ENCODE data around the gene THTPA. TPM values are rescaled to one million over a fixed set of nuclear protein-coding genes. Genes with fewer than 3 reads are reported as not detected.

Gene THTPA
- total and polyA plus RNA-seq, 10 donors = 4.5 to 25.4 (median 17.8) TPM

DNA sequence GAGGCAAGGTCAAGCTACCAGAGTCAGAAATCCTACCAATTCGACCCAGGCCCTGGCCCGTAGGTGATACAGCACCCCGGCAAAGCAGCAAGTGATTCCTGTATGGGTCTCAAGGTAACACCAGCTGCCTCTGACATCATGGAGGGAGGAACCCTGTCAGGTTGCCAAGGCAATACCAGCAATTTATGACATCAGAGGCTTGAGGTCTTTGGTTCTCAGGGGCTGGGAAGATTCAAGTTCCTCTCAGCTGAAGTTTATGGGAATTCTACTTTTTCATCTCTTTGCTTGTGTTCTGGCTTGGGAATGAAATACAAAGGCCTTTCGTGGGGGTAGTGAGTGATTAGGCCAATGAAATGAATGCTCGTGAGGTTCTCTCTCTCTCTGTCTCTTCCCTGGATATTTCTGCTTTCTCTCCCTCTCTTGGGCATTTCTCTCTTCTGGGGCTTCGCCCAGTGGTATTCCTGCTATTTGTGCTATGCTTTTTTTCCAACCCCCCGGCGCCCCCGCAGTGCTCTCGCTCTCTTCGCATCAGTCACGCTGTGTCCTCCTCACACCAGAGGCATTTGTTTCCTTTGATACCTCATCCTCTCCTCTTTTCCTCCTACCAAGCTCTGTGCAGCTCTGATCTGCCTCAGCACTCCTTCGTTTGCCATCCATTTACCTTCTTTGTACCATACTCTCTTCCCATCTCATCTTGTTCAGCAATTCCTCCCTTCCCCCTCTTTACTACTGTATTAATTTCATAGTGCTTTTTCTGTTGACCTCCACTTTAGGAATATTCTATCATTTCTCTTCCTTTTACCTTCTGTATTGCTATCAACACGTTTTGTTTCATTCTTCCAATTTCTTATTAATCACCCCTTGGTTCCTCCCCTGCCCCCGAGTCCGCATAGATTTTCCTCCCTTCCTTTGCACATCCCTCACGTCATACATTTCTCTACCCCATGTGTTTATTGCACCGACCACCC lies 7.4 kb upstream of the THTPA start:
- no peak for DNase-seq
- H3K9me3 ChIP-seq = no peaks in the 10 kb centered on the region
- H3K36me3 ChIP-seq = no peaks in the 10 kb centered on the region
- intact Hi-C loops (cut with DNase I; ENCODE audit: low total_unique reads) = loop anchor here (5.0 kb wide), 1 partner anchor 76 kb away; no protein-coding TSS in a partner anchor
- peaks cover 3 to 44% (median 21%) of the 10 kb centered on the region in 6 donors for H3K4me1 ChIP-seq
- H3K27ac ChIP-seq = peak overlapping the region in 2 of 8 donors; percentile 14 to 22
- WGBS, 5 donors = 64 to 79% (median 74%) methylated on average over 18 of the region's 18 CpGs
- no peak overlapping the region for H3K4me3 ChIP-seq
- H3K27me3 ChIP-seq (replicated peaks in 1 of 7) = peaks cover 0 to 11% (median 0%) of the 10 kb centered on the region in 7 donors
- TF ChIP-seq POLR2A (IDR thresholded peaks at IDR 0.05) (no peak), POLR2AphosphoS5 (IDR thresholded peaks at IDR 0.05) (no peak)
- TF ChIP-seq, protein P1, sequence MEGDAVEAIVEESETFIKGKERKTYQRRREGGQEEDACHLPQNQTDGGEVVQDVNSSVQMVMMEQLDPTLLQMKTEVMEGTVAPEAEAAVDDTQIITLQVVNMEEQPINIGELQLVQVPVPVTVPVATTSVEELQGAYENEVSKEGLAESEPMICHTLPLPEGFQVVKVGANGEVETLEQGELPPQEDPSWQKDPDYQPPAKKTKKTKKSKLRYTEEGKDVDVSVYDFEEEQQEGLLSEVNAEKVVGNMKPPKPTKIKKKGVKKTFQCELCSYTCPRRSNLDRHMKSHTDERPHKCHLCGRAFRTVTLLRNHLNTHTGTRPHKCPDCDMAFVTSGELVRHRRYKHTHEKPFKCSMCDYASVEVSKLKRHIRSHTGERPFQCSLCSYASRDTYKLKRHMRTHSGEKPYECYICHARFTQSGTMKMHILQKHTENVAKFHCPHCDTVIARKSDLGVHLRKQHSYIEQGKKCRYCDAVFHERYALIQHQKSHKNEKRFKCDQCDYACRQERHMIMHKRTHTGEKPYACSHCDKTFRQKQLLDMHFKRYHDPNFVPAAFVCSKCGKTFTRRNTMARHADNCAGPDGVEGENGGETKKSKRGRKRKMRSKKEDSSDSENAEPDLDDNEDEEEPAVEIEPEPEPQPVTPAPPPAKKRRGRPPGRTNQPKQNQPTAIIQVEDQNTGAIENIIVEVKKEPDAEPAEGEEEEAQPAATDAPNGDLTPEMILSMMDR (IDR thresholded peaks at IDR 0.05 in 8 of 11, conservative IDR thresholded peaks at IDR 0.05 in 3 of 11) = no peak

DNA sequence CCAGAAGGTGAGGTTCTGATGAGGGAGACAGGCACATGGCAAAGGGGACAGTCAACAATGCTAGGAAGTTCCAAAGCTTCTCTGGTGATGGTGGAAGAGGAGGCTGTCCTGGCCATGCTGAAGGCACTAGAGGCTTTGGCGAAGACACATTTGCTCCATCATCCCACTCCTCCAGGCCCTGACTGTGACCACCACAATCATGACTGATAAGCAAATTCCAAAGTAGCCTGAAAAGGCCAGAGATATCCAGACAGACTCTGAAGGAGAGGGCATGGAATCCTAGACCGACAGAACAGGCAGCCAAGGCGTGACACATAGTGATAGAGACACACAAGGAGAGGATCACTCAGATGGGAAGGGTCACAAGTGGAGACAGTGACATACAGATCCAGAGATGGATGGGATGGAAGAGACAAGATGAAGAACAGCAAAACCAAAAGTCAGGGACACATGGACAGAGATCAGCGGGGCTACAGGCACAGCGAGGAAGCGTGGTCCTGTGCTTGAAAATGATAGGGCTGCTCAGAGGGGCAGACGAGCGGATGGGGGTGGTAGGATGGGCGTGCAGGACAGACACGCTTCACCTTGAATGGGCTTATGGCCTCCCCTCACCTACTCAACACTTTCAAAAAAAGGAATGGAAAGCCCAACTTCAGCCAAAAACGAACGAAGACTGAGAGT lies 5.8 kb upstream of the THTPA start:
- H3K9me3 ChIP-seq = no peaks in the 10 kb centered on the region
- H3K27me3 ChIP-seq (replicated peaks in 1 of 7) = peaks cover 0 to 11% (median 0%) of the 10 kb centered on the region in 7 donors
- H3K4me3 ChIP-seq = peak overlapping the region in 7 of 8 donors; percentile 49 to 80 (median 72)
- peaks cover 3 to 41% (median 20%) of the 10 kb centered on the region in 6 donors for H3K4me1 ChIP-seq
- no peak for DNase-seq
- no peak for TF ChIP-seq POLR2A (IDR thresholded peaks at IDR 0.05)
- TF ChIP-seq, protein P1 (IDR thresholded peaks at IDR 0.05 in 8 of 11, conservative IDR thresholded peaks at IDR 0.05 in 3 of 11) = no peak
- TF ChIP-seq POLR2AphosphoS5 (IDR thresholded peaks at IDR 0.05) = no peak
- WGBS, 5 donors = 53 to 80% (median 60%) methylated on average over 10 to 12 of the region's 12 CpGs
- intact Hi-C loops (cut with DNase I; ENCODE audit: low total_unique reads) = no loop called here
- no peaks in the 10 kb centered on the region for H3K36me3 ChIP-seq
- peak overlapping the region in 3 of 8 donors; percentile 65 to 77 (median 68) for H3K27ac ChIP-seq

DNA sequence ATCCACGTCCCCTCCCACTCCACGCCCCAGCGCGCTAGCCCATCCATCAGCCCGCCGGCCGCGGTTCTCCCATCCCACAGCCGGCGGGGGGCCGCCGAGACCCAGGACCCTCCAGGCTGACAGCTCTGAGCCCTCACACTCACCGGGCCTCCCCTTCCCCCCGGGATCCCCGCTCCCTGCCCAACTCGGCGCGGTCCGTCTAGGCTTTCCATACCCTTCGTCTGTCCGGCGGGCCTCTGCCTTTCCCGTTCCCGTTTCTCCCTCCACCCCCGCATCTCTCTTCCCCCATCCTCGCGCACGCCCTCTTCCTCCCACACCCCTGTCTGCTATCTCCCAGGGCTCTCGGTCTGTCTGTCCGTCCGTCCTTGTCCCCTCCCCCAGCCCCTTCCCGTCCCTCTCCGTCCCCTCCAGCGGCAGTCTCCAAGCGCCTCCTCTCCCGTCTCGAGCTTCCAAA lies 5.2 kb upstream of the THTPA start:
- 2 to 5% (median 3%) methylated on average over 36 to 37 of the region's 37 CpGs for WGBS, 5 donors
- peaks cover 3 to 47% (median 26%) of the 10 kb centered on the region in 6 donors for H3K4me1 ChIP-seq
- peak overlapping the region in 6 of 8 donors; percentile 38 to 77 (median 62) for H3K27ac ChIP-seq
- TF ChIP-seq, protein P1 (IDR thresholded peaks at IDR 0.05 in 8 of 11, conservative IDR thresholded peaks at IDR 0.05 in 3 of 11) = no peak
- peak overlapping the region; percentile 49 to 80 (median 72) for H3K4me3 ChIP-seq
- no peaks in the 10 kb centered on the region for H3K9me3 ChIP-seq
- H3K27me3 ChIP-seq (replicated peaks in 1 of 7) = peaks cover 0 to 11% (median 0%) of the 10 kb centered on the region in 7 donors
- peak; percentile 83 for DNase-seq
- H3K36me3 ChIP-seq = no peaks in the 10 kb centered on the region
- intact Hi-C loops (cut with DNase I; ENCODE audit: low total_unique reads) = no loop called here

Measured in spleen (tissue), 11 donors.